ENCODE results near the gene IFNA13. TPM values are rescaled to one million over a fixed set of nuclear protein-coding genes. Genes with fewer than 3 reads are reported as not detected.

Gene IFNA13
- total RNA-seq (ENCODE audit: low replicate concordance) = not detected in 2 replicates

DNA sequence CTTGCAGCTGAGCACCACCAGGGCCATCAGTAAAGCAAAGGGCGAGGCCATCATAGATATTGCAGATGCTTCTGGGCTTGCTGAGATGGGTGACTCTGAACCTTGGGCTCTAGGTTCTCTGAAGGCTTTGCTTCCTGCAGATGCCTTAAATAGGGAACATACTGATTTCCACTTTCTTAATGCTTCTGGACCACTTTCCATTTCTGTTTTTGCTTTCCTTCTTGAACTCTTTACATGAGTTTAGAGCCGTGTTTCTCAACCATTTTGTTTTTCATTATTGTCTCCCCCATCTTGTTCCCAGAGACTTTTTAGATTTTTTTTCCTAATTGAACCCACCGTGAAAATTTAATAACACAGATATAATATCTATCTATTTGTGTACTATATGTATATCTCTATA is at the start of gene IFNA13:
Gene IFNA13, minus strand, starts transcription at position 101 of the 400 bp plus-strand sequence. Its CDS starts 47 bp downstream, at position 54.
- H3K4me3 ChIP-seq (ENCODE audit: low read depth, low read length) = no peak within 1 kb of the TSS
- TF ChIP-seq, protein P1, sequence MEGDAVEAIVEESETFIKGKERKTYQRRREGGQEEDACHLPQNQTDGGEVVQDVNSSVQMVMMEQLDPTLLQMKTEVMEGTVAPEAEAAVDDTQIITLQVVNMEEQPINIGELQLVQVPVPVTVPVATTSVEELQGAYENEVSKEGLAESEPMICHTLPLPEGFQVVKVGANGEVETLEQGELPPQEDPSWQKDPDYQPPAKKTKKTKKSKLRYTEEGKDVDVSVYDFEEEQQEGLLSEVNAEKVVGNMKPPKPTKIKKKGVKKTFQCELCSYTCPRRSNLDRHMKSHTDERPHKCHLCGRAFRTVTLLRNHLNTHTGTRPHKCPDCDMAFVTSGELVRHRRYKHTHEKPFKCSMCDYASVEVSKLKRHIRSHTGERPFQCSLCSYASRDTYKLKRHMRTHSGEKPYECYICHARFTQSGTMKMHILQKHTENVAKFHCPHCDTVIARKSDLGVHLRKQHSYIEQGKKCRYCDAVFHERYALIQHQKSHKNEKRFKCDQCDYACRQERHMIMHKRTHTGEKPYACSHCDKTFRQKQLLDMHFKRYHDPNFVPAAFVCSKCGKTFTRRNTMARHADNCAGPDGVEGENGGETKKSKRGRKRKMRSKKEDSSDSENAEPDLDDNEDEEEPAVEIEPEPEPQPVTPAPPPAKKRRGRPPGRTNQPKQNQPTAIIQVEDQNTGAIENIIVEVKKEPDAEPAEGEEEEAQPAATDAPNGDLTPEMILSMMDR (IDR thresholded peaks at IDR 0.05; ENCODE audit: insufficient read depth, low read length) = no peak
- DNase-seq (ENCODE audit: low read depth) = no peak

DNA sequence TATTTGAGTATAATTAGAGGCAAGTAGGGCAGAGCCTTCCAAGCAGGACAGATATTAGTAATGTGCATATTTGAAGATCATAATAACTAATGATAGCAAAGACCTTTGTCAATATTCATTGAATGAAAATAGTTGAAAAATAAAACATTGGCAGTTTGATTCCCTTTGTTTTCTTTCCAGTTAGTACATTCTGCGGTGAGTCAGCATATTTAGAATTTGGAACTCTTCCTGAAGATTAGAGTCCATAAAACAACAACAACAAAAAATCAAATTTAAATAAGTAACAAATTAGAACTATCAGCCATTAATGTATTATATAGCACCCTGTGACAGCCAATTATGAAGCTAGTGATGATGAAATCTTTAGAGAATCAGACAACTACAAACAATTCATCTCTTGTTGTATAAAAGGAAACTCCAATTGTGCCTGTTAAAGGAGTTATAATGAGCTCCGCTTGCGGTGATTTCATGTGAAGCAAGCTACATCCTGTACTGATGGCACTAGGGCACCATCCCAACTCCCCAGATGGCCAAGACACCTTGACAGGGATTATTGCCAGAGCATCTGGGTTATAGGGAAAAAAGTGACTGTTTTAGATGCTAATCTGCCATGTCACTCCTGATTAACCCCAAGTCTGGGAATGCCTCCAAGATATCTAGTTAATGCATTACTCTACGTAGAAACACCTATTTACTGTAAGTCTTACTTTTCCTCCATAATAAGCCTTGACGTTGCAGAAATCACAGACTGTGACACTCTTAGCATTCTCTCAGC is 47.8 kb upstream of the IFNA13 start:
- no peak for DNase-seq (ENCODE audit: low read depth)
- H3K4me3 ChIP-seq (ENCODE audit: low read depth, low read length) = no peak overlapping the region
- TF ChIP-seq, protein P1 (IDR thresholded peaks at IDR 0.05; ENCODE audit: insufficient read depth, low read length) = no peak

GRCh38 chr9:21414220-21414940 is 46.5 kb upstream of the IFNA13 start:
- DNase-seq (ENCODE audit: low read depth) = no peak
- TF ChIP-seq, protein P1 (IDR thresholded peaks at IDR 0.05; ENCODE audit: insufficient read depth, low read length) = no peak
- no peak overlapping the region for H3K4me3 ChIP-seq (ENCODE audit: low read depth, low read length)

- DNase-seq (ENCODE audit: low read depth) = no peak
- no peak overlapping the region for H3K4me3 ChIP-seq (ENCODE audit: low read depth, low read length)
- TF ChIP-seq, protein P1 (IDR thresholded peaks at IDR 0.05; ENCODE audit: insufficient read depth, low read length) = peak; percentile 24
Measured at GRCh38 chr9:21413624-21414023, 45.8 kb upstream of the IFNA13 start.

DNA sequence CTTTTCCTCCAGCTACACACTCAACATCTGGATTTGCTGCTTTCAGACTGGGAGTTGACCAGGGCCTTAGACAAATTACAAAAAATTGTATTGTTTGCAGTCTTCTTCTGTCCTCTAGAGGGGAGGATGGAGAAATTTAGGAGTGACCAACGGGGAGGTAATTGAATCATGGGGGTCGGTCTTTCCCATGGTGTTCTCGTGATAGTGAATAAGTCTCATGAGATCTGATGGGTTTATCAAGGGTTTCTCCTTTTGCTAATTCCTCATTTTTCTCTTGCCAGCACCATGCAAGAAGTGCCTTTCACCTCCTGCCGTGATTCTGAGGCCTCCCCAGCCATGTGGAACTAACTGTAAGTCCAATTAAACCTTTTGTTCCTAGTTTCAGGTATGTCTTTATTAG is 45.3 kb upstream of the IFNA13 start:
- DNase-seq (ENCODE audit: low read depth) = no peak
- TF ChIP-seq, protein P1 (IDR thresholded peaks at IDR 0.05; ENCODE audit: insufficient read depth, low read length) = no peak
- H3K4me3 ChIP-seq (ENCODE audit: low read depth, low read length) = no peak overlapping the region

DNA sequence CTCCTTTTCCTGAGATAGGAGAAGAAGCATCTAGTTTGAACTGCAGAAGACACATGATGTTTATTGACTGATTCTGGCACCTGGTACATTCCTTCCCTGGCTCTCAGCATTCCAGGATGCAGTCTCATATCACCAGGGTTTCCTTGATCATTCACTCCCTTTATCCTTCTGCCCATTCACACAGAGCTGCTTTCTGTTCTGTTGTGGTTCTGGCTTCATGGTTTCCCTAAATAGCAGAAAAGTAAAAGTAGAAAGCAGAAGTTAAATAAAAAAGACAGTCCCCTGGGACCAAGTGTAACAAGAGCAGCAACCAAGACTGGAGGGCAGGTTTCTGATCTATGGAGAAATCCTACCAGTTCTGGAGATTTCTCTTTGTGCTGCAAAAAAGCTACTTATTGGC is 44.2 kb upstream of the IFNA13 start:
- TF ChIP-seq, protein P1 (IDR thresholded peaks at IDR 0.05; ENCODE audit: insufficient read depth, low read length) = no peak
- DNase-seq (ENCODE audit: low read depth) = peak; percentile 25
- H3K4me3 ChIP-seq (ENCODE audit: low read depth, low read length) = no peak overlapping the region
